Activated CD8-positive, alpha-beta T cell treated with anti-CD3 and anti-CD28 coated beads for 36 hours (primary cell): ENCODE data around the gene COX11. TPM values are rescaled to one million over a fixed set of nuclear protein-coding genes. Genes with fewer than 3 reads are reported as not detected.

Experiments
- ATAC-seq: fragments of 200-7000 bp; cut with Tn5 transposase; one replicate; pipeline ENCODE4 v1.10.0; 2021; ENCODE audit warnings: mild to moderate bottlenecking, moderate library complexity
- CTCF ChIA-PET: fragments of 350-600 bp; sonication (Branson Sonifier 250); formaldehyde crosslinking; loops from one replicate; lab custom pipeline; 2021; ENCODE audit warnings: antibody characterized with exemption; lab: Charles Lee
- POLR2A ChIA-PET: fragments of 350-600 bp; sonication (Branson Sonifier 250); formaldehyde crosslinking; loops from one replicate; lab custom pipeline; 2021; ENCODE audit warnings: antibody characterized with exemption; lab: Charles Lee
- DNase-seq: peaks from one replicate; pipeline ENCODE4 v3.0.0-alpha.2; 2020
- H3K27ac Mint-ChIP-seq: one replicate; pipeline ENCODE4 v1.8.0; 2021; ENCODE audit warnings: mild to moderate bottlenecking, mixed read lengths
- H3K27me3 Mint-ChIP-seq: one replicate; pipeline ENCODE4 v1.8.0; 2021; ENCODE audit warnings: mixed read lengths
- H3K36me3 Mint-ChIP-seq: one replicate; pipeline ENCODE4 v1.8.0; 2021; ENCODE audit warnings: low read depth, mixed read lengths
- H3K4me1 Mint-ChIP-seq: one replicate; pipeline ENCODE4 v1.8.0; 2021; ENCODE audit warnings: low read depth, mixed read lengths
- H3K4me3 Mint-ChIP-seq: one replicate; pipeline ENCODE4 v1.8.0; 2021; ENCODE audit warnings: mild to moderate bottlenecking, moderate library complexity, mixed read lengths
- H3K9me3 Mint-ChIP-seq: one replicate; pipeline ENCODE4 v1.8.0; 2021; ENCODE audit warnings: mixed read lengths
- CTCF ChIP-seq: fragments of 200-600 bp; IDR thresholded peaks from one replicate; pipeline ENCODE4 v1.8.0; 2022; ENCODE audit warnings: antibody characterized with exemption, mild to moderate bottlenecking
- intact Hi-C: fragments of 100-400 bp; cut with micrococcal nuclease; formaldehyde crosslinking; loops from one replicate; pipeline ENCODE4 v1.10.0; 2022
- total RNA-seq, 2 experiments: library from RNA; stranded (reverse); gene quantifications; one replicate each; pipeline ENCODE4 v1.2.3, GENCODE V29; 2021

COX11 gene
- total RNA-seq, 2 experiments from 2014 or later, result 44.9 to 46.8 TPM

- no peak for DNase-seq
- CTCF ChIA-PET, result no interaction called here
- peaks cover 9% of the 10 kb centered on the region for H3K4me1 Mint-ChIP-seq
- H3K4me3 Mint-ChIP-seq, result no peak overlapping the region
- no peaks in the 10 kb centered on the region for H3K9me3 Mint-ChIP-seq
- H3K36me3 Mint-ChIP-seq, result peaks cover 7% of the 10 kb centered on the region
- POLR2A ChIA-PET, result no interaction called here
- H3K27ac Mint-ChIP-seq, result no peak overlapping the region
- no peak for TF ChIP-seq CTCF
- no peaks in the 10 kb centered on the region for H3K27me3 Mint-ChIP-seq
- intact Hi-C loops, result no loop called here
- no peak for ATAC-seq
Measured at GRCh38 chr17:54976316-54976715, 7.9 kb upstream of the COX11 start.

- no peak overlapping the region for H3K4me3 Mint-ChIP-seq
- ATAC-seq (no peak), DNase-seq (no peak)
- intact Hi-C loops, result no loop called here
- H3K9me3 Mint-ChIP-seq, result no peaks in the 10 kb centered on the region
- no peaks in the 10 kb centered on the region for H3K27me3 Mint-ChIP-seq
- no peak for TF ChIP-seq CTCF
- H3K4me1 Mint-ChIP-seq, result peaks cover 16% of the 10 kb centered on the region
- ChIA-PET POLR2A (no interaction called here), CTCF (no interaction called here)
- no peak overlapping the region for H3K27ac Mint-ChIP-seq
- H3K36me3 Mint-ChIP-seq, result peaks cover 3% of the 10 kb centered on the region
Measured at GRCh38 chr17:54974759-54975158, 6.3 kb upstream of the COX11 start.

DNA sequence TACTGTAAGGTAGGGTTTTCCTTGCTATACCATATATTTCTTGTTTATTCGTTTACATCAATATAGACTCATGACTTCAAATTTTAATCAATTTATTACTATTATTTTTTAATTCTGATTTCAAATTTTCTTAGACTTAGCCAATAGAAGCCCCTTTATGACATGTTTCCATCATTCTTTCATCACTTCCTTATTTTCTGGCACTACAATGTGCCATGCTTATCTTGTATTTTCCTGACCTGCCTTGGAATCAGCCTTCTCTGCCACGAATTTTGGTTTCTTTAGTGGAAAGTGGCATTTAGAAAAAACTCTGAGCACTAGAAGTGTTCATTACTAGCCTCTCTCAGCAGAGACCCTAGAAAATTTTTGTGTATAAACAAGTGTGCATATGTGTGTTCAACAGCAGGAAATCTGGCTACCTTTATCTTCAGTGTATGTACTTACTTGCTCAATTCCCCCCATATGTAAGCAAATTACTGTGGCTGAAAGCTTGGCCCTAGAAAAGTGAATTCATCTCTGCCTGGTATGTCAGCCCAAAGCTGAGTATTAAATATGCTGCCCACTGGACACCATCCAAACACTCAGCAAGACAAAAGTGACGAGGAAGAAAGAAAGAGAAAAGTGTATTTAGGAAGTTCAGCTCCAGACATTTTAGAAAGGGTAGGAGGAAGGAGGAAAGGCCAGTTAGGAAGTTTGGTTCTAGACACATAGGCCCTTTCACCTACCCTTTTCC is 4.1 kb upstream of the COX11 start:
- no peak for DNase-seq
- no peak for ATAC-seq
- Mint-ChIP-seq H3K9me3 (no peaks in the 10 kb centered on the region), H3K36me3 (no peaks in the 10 kb centered on the region), H3K4me3 (no peak overlapping the region), H3K27me3 (no peaks in the 10 kb centered on the region), H3K27ac (no peak overlapping the region), H3K4me1 (peaks cover 13% of the 10 kb centered on the region)
- intact Hi-C loops, result no loop called here
- ChIA-PET CTCF (interaction anchor here (1.0 to 1.5 kb wide), 3 partner anchors 20 to 384 kb away, joined by 3 to 6 read pairs (median 3); no protein-coding TSS in a partner anchor), POLR2A (no interaction called here)
- TF ChIP-seq CTCF, result no peak

DNA sequence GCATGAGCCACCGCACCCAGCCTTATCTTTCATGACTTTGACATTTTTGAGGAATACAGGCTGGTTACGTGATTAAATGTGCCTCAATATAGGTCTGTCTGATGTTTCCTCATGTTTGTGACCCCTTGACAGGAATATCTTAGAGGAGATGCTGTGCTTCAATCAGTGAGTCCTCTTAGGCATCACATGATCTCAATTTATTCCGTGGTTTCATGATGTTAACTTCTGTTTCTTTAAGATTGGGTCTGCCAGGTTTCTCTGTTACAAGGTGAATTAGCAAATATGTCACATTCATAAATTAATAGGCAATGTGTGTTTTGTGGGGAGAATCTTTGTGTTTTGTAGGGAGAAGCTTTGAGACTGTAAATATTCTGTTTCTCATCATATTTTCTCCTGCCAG is 3.4 kb upstream of the COX11 start:
- CTCF ChIA-PET, result no interaction called here

More for the DNA sequence above, 3.4 kb upstream of the COX11 start:
- no peak for TF ChIP-seq CTCF
- Mint-ChIP-seq H3K27me3 (no peaks in the 10 kb centered on the region), H3K4me1 (peaks cover 19% of the 10 kb centered on the region), H3K27ac (no peak overlapping the region), H3K9me3 (no peaks in the 10 kb centered on the region), H3K36me3 (no peaks in the 10 kb centered on the region), H3K4me3 (no peak overlapping the region)
- intact Hi-C loops, result no loop called here
- no peak for ATAC-seq
- POLR2A ChIA-PET, result no interaction called here
- DNase-seq, result no peak
